GM19025 (cell line): Measurements from ENCODE around the gene CXCR5.
"Not testable (repeated sequence)": the region's sequence is repeated elsewhere in the genome, so short reads cannot be mapped to it uniquely, and the experiment has no call there.

Experiments used
- ATAC-seq: cut with Tn5 transposase; IDR thresholded peaks from one replicate; pipeline ENCODE4 v1.9.1; 2021; ENCODE audit warnings: mild to moderate bottlenecking, low read depth, moderate library complexity; ENCODE audit not compliant: unreplicated experiment

The CXCR5 gene

GRCh38 chr11:118883368-118884071, at the start of gene CXCR5:
Gene CXCR5, plus strand, starts transcription at chr11:118883892. Its CDS starts 50 bp downstream, at chr11:118883942.
- ATAC-seq: no peak

DNA sequence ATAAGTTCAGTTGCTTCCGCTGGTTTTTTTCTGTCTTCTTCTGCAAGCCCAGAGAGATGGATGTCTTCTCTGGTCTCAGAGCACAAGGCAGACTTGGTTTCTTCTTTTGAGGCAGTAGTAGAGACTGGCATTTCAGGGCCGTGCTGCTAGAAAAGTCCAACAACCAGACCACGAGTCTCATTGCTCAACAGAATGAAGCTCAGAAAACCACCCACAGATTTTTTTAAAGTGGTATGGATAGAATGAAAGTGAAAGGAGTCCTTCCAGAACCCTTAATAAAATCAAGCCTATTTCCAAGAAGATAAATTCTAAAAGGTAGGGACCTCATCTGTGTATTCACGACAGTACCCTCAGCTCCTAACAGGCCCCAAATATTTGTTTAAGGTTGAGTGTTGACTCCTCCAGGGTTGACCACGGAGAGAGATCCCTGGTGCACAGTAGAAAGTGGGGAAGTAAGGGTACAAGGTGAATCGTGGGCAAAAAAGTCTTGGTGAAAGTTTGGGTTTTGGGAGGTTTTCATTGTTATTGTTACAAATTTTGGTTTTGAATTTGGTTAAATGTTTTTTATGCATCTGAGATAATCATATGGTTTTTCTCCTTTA, 49.2 kb upstream of the CXCR5 start:
- ATAC-seq: no peak

DNA sequence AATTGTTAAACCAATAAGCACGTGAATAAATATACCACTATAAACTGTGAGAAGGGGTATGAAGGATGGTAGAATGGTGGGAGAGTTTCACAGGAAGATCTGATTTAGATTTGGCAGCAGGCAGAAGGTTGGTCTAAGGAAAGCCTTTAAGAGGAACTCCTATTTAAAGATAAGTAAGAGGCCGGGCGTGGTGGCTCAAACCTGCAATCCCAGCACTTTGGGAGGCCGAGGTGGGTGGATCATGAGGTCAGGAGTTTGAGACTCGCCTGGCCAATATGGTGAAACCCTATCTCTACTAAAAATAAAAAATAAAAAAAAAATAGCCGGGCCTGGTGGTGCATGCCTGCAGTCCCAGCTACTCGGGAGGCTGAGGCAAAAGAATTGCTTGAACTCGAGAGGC, 45.8 kb upstream of the CXCR5 start:
- ATAC-seq: no peak

DNA sequence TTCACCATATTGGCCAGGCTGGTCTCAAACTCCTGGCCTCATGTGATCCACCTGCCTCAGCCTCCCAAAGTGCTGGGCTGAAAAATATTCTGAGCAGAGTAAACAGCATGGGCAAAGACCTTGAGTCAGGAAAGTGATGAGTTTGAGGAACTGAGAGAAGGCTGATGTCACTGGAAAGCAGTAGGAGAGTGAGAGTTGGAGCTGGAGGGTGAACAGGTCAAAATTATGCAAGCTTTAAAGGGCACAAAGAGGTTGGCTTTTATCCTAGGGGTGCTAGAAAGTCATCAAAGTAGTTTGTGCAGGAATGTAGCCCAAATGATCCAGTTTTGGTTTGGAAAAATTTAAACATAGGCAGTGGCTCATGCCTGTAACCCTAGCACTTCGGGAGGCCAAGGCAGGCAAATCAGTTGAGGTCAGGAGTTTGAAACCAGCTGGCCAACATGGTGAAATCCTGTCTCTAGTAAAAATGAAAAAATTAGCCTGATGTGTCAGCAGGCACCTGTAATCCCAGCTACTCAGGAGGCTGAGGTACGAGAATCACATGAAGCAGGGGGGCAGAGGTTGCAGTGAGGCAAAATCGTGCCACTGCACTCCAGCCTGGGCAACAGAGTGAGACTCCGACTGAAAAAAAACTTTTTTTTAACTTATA, 44.7 kb upstream of the CXCR5 start:
- ATAC-seq: no peak

DNA sequence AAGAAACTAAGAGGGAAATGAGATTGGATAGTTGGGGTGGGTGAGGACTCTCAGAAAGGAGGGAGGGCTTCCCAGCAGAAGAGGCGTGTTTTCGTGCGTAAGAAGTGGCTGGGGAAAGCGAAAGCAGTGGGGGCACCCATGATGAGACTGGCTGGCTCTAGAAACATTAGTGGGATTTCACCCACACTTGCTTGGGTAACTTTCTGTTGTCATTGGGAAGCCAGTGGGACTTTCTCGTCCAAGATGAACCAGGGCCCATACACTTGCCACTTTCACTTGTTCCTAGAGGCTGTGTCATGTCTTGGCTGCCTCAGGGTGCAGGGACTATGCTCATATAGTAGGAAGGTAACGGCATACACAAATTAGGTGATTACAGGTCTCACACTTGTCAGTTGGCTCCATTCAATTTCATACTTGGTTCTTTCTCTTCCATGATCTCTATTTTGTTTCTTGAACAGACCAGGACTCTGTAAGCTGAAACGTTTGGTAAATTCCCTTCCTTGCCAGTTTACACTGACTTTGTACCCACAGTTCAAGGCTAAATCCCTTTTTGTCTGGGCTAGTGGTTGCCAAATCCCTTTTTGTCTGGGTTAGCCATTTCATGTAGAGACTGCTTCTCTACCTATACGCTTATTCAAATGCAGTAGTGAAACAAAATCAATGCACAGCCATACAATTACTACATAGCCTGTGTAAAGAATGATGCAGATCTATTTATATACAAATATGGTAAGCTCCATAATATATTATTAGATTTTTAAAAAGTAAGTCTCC, 42.0 kb upstream of the CXCR5 start:
- ATAC-seq: peak; percentile 52

GRCh38 chr11:118842369-118842768, 41.3 kb upstream of the CXCR5 start:
- ATAC-seq: no peak

DNA sequence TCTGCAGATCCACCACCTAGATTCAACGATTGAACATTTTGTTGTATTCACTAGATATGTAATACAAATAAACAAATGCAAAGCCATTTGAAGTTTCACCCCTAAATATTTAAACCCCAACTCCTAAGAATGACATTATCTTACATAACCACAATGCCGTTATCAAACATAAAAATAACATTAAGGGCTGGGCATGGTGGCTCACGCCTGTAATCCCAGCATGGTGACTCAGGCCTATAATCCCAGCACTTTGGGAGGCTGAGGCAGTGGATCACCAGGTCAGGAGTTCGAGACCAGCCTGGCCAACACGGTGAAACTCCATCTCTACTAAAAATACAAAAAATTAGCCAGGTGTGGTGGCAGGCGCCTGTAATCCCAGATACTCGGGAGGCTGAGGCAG, 40.8 kb upstream of the CXCR5 start:
- not testable (repeated sequence) for ATAC-seq

DNA sequence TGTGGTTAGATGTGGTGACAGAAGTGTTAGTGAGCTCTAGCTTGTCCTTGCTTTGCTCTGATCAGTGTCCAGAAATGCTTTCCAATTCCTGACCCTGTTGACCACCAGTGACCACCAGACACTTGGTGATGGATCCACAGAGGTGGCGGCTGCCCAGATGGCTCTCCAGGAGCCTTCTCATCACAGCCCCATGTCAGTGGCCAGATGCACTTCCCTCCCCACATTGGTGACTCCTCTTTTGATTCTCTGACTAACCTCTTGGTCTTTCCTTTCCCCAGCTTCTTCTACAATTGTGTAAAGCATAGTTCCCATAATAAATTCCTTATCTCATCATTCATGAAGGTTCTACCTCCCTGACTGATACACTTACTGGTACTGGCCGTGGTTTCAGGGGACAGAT, 40.1 kb upstream of the CXCR5 start:
- no peak for ATAC-seq

DNA sequence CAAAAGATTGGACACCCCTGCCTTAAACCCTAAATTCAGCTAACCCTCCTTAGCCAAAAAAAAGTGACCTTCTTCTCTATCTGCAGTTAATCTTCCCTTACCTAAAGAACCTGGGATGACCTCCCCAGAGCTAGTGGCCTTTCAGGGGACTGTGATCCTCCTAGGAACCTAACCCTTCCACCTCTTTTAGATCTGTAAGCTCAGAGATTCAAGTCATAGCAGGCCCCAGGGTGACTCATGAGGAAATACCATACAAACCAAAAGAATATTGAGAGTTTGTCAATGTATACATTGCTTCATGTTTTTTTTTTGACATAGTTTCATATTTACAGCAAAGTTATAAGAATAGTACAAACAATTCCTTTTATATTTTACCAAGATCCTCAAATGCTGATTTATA, 38.3 kb upstream of the CXCR5 start:
- no peak for ATAC-seq

DNA sequence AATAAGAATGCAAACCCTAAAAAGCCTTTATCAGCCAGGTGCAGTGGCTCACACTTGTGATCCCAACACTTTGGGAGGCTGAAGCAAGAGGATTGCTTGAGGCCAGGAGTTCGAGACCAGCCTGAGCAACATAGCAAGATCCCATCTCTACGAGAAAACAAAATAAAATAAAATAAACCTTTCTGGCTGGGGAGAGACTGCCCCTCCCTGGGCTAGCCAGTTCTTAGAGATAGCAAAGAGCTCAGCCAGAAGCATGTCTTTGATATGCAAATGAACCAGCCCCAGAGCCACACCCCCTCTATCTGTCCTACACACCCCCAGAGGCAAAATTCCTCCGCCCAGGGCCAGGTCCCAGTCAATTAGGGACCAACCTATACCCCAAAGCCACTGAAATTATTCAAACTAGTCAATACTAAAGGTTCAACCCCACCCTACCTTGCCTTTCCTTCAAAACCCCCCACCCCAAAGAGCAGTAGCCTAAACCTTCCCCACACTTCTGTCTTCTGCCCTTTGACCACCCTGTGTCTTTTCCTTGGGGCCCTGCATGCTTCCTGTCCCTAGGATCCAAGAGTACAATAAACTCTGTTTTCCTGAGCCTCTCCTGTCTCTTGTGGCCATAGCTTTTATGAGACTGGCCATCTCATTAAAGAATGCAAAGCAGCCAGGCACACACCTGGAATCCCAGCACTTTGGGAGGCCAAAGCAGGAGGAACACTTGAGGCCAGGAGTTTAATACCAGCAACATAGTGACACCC, 37.3 kb upstream of the CXCR5 start:
- ATAC-seq: no peak

GRCh38 chr11:118849825-118850224, 33.9 kb upstream of the CXCR5 start:
- ATAC-seq: no peak

- no peak for ATAC-seq
Measured at GRCh38 chr11:118851970-118852369, 31.7 kb upstream of the CXCR5 start.

- ATAC-seq: no peak
Measured at GRCh38 chr11:118853678-118854077, 30.0 kb upstream of the CXCR5 start.

- ATAC-seq: no peak
Measured at GRCh38 chr11:118856314-118856713, 27.4 kb upstream of the CXCR5 start.

DNA sequence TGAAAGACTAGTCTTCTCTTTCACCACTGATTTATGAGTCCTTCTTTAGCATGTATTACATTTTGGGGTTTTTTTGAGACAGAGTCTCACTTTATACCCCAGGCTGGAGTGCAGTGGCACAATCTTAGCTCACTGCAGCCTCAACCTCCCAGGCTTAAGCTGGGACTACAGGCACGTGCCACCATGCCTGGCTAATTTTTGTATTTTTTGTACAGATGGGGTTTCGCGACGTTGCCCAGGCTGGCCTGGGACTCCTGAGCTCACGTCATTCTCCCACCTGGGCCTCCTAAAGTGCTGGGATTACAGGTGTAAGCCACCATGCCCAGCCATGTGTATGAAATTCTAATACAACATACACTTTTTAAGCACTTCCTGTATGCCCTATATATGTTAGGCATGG, 26.3 kb upstream of the CXCR5 start:
- no peak for ATAC-seq

- ATAC-seq: no peak
Measured at GRCh38 chr11:118859973-118860372, 23.7 kb upstream of the CXCR5 start.

DNA sequence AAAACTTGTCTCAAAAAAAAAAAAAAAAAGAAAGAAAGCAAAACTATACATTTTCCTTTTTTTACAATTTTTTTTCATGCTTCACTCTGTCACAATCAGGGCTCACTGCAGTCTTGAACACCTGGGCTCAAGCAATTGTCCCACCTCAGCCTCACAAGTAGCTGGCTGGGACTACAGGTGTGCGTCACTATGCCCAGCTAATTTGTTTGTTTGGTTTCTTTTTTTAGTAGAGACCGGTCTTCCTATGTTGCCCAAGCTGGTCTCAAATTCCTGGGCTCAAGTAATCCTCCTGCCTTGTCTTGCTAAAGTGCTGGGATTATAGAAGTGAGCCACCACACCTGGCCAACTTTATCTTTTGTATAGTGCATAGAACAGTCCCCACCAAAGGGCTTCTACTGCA, 15.0 kb upstream of the CXCR5 start:
- no peak for ATAC-seq

DNA sequence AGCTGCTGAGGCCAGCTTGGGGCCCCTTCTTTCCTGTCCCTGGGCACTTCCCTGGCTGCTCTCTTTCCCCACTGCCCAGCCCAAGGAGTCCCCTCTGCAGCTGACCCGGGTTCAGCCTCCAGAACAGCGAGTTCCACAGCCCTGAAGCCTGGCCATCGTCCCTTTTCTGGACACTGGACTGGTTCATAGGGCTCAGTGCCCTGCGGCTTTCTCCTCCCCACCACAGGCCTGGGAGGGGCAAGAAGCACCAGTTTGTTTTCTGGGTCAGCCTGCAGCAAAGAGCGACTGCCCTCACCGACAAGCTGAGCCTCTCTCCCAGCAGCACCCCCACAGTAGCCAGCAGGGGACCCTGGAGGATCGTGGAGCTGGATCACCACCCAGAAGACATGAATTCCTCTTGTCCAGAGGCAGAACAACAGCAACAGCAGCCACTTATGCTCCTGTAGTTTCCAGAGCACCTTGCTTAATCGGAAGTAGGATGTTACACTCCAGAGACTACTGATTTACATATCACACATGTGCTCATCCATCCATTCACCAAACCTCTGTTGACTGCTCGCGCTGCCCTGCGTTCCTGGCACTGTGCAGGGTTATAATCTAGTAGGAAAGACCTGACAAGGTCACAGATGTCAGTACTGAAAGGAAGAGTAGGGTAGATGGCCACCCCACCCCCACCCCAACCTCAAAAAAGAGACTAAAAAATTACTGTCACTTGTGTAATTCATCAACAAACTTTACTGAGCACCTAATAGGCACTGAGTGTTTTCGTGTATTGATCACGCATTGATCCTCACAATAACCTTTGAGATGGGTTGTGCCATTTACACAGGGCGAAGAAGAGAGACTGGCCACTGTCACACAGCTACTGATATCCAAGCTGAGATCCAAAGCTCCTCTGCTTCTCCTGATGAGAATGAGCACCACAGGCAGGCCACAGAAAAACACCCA, 13.0 kb upstream of the CXCR5 start:
- no peak for ATAC-seq

GRCh38 chr11:118872403-118872821, 11.3 kb upstream of the CXCR5 start:
- no peak for ATAC-seq
